Measurements from ENCODE around the gene PPIL4. TPM values are rescaled to one million over a fixed set of nuclear protein-coding genes. Genes with fewer than 3 reads are reported as not detected.
"Not testable (repeated sequence)": the region's sequence is repeated elsewhere in the genome, so short reads cannot be mapped to it uniquely, and the experiment has no call there.

The PPIL4 gene
- total RNA-seq, 1 donor from 2014 or later: 26.8 TPM

DNA sequence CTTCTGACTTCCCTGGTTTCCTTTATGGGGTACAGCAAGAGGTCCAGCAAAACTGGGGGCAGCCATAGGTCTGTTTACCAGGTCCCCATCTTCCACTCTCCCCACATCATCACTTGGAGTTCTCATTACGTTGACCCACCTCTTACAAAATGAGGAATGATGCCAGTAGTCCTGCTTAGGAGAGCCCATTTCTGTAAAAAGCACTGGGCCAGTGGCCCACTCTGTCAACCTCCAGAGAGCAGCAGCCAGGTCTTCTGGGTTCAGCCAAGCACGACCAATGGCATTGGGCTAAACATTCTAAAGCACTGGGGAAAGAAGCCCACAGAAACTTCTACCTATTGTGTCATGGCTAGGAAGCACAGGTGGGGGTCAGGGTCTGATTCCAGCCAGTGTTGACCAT, 74.9 kb downstream of the PPIL4 start:
- H3K4me3 Mint-ChIP-seq (ENCODE audit: unreplicated experiment): no peak overlapping the region
- TF ChIP-seq, protein P1, sequence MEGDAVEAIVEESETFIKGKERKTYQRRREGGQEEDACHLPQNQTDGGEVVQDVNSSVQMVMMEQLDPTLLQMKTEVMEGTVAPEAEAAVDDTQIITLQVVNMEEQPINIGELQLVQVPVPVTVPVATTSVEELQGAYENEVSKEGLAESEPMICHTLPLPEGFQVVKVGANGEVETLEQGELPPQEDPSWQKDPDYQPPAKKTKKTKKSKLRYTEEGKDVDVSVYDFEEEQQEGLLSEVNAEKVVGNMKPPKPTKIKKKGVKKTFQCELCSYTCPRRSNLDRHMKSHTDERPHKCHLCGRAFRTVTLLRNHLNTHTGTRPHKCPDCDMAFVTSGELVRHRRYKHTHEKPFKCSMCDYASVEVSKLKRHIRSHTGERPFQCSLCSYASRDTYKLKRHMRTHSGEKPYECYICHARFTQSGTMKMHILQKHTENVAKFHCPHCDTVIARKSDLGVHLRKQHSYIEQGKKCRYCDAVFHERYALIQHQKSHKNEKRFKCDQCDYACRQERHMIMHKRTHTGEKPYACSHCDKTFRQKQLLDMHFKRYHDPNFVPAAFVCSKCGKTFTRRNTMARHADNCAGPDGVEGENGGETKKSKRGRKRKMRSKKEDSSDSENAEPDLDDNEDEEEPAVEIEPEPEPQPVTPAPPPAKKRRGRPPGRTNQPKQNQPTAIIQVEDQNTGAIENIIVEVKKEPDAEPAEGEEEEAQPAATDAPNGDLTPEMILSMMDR (IDR thresholded peaks at IDR 0.05; ENCODE audit: partially characterized antibody, unreplicated experiment): no peak
- no peaks in the 10 kb centered on the region for H3K36me3 Mint-ChIP-seq (ENCODE audit: unreplicated experiment)
- H3K9me3 Mint-ChIP-seq (ENCODE audit: unreplicated experiment): no peaks in the 10 kb centered on the region
- H3K4me1 Mint-ChIP-seq (ENCODE audit: low read depth, unreplicated experiment): no peaks in the 10 kb centered on the region
- DNase-seq: no peak
- no peaks in the 10 kb centered on the region for H3K27me3 Mint-ChIP-seq (ENCODE audit: unreplicated experiment)
- H3K27ac Mint-ChIP-seq (ENCODE audit: unreplicated experiment): no peak overlapping the region

GRCh38 chr6:149468179-149468578, 77.7 kb downstream of the PPIL4 start:
- Mint-ChIP-seq H3K27ac (ENCODE audit: unreplicated experiment) (no peak overlapping the region), H3K4me1 (ENCODE audit: low read depth, unreplicated experiment) (no peaks in the 10 kb centered on the region), H3K27me3 (ENCODE audit: unreplicated experiment) (peaks cover 2% of the 10 kb centered on the region), H3K4me3 (ENCODE audit: unreplicated experiment) (no peak overlapping the region), H3K36me3 (ENCODE audit: unreplicated experiment) (no peaks in the 10 kb centered on the region), H3K9me3 (ENCODE audit: unreplicated experiment) (no peaks in the 10 kb centered on the region)
- TF ChIP-seq, protein P1 (IDR thresholded peaks at IDR 0.05; ENCODE audit: partially characterized antibody, unreplicated experiment): no peak
- no peak for DNase-seq

DNA sequence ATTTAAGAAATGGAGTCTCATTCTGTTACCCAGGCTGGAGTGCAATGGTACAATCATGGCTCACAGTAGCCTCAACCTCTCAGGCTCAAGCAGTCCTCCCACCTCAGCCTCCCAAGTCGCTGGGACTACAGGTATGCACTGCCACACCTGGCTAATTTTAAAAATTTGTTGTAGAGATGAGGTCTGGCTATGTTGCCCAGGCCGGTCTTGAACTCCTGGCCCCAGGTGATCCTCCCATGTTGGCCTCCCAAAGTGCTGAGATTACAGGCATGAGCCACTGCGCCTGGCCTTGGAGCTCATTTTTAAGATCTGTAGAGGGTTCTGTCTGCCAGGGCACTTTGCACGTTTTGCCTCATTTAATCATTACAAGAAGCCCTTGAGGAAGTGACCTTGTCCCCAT, 78.6 kb downstream of the PPIL4 start:
- Mint-ChIP-seq H3K36me3 (ENCODE audit: unreplicated experiment) (no peaks in the 10 kb centered on the region), H3K27me3 (ENCODE audit: unreplicated experiment) (peaks cover 2% of the 10 kb centered on the region), H3K4me1 (ENCODE audit: low read depth, unreplicated experiment) (no peaks in the 10 kb centered on the region), H3K9me3 (ENCODE audit: unreplicated experiment) (peaks cover 2% of the 10 kb centered on the region), H3K27ac (ENCODE audit: unreplicated experiment) (no peak overlapping the region), H3K4me3 (ENCODE audit: unreplicated experiment) (no peak overlapping the region)
- TF ChIP-seq, protein P1 (IDR thresholded peaks at IDR 0.05; ENCODE audit: partially characterized antibody, unreplicated experiment): no peak
- no peak for DNase-seq

- Mint-ChIP-seq H3K27ac (ENCODE audit: unreplicated experiment) (no peak overlapping the region), H3K36me3 (ENCODE audit: unreplicated experiment) (no peaks in the 10 kb centered on the region), H3K27me3 (ENCODE audit: unreplicated experiment) (peaks cover 2% of the 10 kb centered on the region), H3K4me1 (ENCODE audit: low read depth, unreplicated experiment) (no peaks in the 10 kb centered on the region), H3K4me3 (ENCODE audit: unreplicated experiment) (no peak overlapping the region), H3K9me3 (ENCODE audit: unreplicated experiment) (peaks cover 2% of the 10 kb centered on the region)
- DNase-seq: no peak
- TF ChIP-seq, protein P1 (IDR thresholded peaks at IDR 0.05; ENCODE audit: partially characterized antibody, unreplicated experiment): no peak
Observed at GRCh38 chr6:149464411-149464810, 81.4 kb downstream of the PPIL4 start.

DNA sequence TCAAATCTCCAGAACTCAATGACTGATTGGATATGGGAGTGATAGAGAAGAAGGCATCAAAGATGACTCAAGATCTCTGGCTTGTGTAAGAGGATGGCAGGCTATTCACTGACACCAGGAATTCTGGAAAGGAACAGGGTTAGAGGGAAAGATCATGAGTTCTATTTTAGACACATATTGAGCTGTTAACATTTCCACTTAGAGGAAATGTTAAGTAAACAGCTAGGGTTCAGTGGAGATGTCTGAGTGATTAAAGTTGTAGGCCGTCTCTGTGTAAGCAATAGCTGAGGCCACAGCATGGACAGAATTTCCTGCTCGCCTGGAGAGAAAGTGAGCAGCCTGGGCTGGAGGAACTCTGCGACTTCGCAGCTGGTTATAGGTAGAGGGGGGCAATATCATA, 82.1 kb downstream of the PPIL4 start:
- Mint-ChIP-seq H3K4me3 (ENCODE audit: unreplicated experiment) (no peak overlapping the region), H3K36me3 (ENCODE audit: unreplicated experiment) (no peaks in the 10 kb centered on the region), H3K27ac (ENCODE audit: unreplicated experiment) (no peak overlapping the region), H3K27me3 (ENCODE audit: unreplicated experiment) (peaks cover 2% of the 10 kb centered on the region), H3K9me3 (ENCODE audit: unreplicated experiment) (peaks cover 2% of the 10 kb centered on the region), H3K4me1 (ENCODE audit: low read depth, unreplicated experiment) (no peaks in the 10 kb centered on the region)
- no peak for DNase-seq
- TF ChIP-seq, protein P1 (IDR thresholded peaks at IDR 0.05; ENCODE audit: partially characterized antibody, unreplicated experiment): no peak

GRCh38 chr6:149462712-149463111, 83.1 kb downstream of the PPIL4 start:
- not testable (repeated sequence) for H3K4me1 Mint-ChIP-seq (ENCODE audit: low read depth, unreplicated experiment); H3K27ac Mint-ChIP-seq (ENCODE audit: unreplicated experiment); DNase-seq; H3K36me3 Mint-ChIP-seq (ENCODE audit: unreplicated experiment); H3K4me3 Mint-ChIP-seq (ENCODE audit: unreplicated experiment); H3K27me3 Mint-ChIP-seq (ENCODE audit: unreplicated experiment); H3K9me3 Mint-ChIP-seq (ENCODE audit: unreplicated experiment)
